Renal cortex interstitium (tissue), 11 donors: ENCODE results near the gene ROBO1. TPM values are rescaled to one million over a fixed set of nuclear protein-coding genes. Genes with fewer than 3 reads are reported as not detected.

Experiments
- DNase-seq, 11 donors: peaks; one replicate each; pipeline ENCODE4 v3.0.0-alpha.2; 2013; ENCODE audit warnings: low read depth in 9 of 11, low spot score in 4 of 11; ENCODE audit errors: extremely low read depth in 1 of 11
- polyA plus RNA-seq, 3 donors: library from polyadenylated mRNA; unstranded; fragments of 120-200 nt; gene quantifications; one replicate each; pipeline ENCODE4 v1.2.1, GENCODE V29; 2013; ENCODE audit not compliant: insufficient read length in 3 of 3

The ROBO1 gene
- polyA plus RNA-seq, 3 donors, result 106 to 124 (median 118) TPM

DNA sequence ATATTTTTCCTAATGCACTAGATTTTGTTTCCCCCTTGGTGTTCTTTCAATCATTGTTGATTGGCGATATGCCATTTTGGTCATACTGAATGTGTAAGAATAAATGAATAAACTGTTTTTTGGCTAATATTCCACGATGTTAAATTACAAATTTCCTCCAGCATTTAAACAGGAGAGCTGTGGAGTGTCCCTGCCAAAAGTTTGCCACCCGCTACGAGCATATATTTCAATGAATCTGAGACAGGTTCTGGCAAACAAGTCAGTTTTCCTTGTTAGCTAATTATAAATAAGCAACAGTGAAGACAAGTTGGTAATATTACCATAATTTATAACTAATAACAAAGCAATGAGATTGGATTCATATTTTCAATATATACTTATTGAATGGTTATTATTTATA lies 777.6 kb downstream of the ROBO1 start:
- no peak for DNase-seq

DNA sequence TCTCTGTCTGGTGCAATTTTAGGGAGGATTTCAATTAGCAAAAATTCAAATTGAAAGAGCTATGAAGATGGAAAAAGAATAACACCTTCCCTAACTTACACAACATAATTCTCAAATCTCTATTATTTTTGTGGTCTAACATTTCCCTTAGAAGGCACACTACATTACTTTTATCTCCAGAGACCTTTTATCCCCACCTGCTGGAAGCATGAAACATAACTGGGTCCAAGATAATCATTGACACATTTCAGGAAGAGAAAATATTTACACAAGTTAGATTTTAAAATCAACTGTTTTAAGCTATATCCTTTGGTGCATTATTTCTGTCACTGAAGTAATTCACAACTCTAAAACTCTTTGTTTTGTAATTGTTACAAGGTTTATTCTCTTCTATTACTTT lies 779.5 kb downstream of the ROBO1 start:
- DNase-seq, result no peak

DNA sequence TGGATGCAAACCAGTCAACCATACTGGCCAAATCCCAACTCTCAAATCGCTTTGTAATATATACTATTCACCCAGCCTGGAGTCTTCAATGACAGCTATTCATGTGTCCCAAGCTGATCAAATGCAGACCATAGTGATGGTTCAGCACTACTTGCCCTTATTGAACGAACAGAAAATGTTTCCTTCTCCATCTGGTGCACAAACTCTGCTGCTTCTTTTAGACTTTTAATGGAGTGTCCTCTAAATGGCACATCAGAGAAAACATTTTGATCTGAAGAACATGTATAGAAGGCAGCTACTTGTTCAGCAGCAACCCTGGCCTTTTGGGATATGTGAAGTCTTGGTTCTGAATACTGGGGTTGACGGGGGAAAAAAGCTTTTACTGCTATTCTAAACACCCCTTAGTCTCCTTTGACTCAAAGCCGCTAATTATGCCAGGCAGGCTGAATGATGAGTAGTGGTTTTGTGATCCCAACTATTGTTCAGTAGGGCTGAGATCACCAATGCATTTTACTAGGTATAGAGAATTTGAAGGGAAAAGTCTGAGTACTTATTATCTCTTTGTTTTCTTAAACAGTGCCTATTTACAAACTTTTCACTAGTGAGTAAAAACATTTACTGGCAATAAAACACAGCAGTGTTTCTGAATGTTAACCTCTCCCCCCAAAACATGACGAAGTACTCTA lies 781.2 kb downstream of the ROBO1 start:
- no peak for DNase-seq

DNA sequence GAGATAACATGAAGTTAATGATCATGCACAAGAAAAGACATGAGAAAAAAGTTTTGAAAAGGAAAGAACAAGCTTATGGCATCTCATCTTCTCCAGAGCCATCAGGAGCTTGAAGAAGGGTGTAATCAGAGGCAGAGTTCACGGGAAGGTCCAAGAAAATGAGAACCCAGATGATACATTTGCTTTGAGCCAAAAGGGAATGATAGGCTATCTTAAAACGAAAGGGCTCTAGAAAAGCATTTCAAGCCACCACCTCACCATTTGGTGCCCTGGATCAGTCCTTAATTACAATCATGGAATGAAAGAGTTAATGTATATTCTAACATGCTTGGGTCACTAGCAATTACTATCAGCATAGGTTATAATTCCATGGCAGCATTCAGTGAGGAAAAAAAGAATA lies 781.8 kb downstream of the ROBO1 start:
- no peak for DNase-seq

DNA sequence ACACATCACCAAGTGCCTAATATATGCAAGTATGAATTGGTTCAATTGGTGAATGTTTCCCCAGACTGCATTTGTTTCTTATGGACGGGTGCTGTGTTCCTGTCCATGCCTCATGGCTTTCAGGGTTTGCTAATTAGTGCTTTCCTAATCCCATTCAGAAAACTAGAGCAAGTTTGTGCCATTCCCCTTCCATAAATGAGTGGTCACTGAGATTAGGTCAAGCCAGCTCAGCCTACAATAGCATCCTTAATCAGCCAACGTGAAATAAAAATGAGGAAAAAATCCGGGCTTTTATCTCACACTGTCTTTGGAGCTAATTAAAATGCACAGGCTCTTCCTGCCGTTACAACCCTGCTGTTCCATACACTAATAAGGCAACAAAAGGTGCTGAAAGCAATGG lies 788.8 kb downstream of the ROBO1 start:
- DNase-seq, result no peak

DNA sequence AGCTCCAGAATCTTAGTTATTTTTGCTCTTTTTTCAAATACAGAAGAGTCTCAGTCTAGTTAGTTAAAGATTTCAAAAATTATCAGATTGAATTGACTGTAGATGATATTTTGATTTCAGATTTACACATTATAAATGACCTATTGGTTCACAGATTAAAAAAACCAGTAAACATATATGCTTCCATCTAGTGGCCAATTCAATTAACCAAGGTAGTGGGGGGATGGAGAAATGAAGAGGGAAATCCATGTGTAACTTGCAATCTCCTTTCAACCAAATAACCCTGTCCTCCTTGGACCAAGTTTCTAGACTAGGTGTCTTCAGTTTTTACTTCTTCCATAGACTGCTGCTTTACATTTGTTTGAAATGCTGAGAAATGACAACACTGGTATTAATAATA lies 789.8 kb downstream of the ROBO1 start:
- no peak for DNase-seq

DNA sequence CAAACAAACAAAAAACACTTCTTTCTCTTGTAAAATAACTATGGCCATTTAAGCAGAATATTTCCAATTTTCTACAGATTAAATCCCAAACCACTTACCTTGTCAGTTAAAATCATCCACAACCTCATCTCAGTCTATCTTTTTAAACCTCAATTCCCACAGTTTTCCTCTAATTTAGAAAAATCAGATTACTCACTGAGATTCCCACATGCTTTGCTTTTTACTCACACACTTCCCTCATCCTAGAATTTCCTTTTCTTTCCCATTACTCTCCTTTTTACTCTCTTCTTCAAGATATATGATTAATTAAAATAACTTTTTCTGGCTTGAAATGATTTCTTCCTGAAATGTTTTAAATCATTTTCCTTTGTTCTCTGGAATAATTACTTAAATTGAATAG lies 790.7 kb downstream of the ROBO1 start:
- DNase-seq, result no peak

DNA sequence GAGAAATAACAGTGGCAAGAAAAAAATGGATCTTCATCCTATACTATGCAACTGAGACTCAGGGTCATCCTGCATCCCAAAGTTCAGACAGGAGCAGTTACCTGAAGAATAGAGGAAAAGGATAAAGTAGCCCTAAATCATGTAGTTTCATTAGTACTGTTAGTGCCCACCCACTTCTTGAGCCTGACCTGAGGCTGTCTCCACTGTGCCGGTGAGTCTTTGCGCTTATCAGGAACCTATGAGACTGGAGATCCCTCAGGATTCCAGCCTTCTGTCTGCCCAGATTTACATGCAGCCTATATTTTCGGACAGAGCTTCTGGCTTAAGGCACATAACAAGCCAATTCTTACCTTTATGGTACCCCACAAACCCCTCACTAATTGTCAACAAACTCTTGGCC lies 791.6 kb downstream of the ROBO1 start:
- DNase-seq, result no peak

DNA sequence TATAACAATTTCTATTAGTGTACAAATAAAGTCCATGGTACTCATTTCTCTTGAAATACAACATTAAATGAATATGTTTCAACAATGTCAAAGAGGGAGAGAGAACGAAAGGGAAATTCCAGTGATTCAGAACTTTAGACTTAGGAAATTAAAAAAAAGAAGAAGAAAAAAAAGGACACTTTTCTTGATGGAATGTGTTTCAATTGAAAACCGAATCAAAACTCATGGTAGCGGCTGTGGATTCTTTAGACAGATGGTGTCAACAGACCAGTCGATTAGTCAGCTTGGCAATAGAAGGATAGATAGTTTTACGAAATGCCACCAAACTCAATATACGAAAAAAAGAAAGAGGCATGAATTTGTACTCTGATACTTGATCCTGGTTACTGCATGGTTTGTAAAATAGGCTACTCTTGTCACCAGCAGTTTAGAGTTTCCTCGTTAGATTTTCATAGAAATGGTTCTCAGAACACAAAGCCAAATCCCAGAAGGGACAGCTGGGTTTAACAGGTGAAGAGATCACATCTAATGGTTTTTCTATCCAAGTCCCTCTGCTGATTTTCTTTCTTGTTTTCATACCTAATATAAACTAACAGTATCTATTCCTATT lies 793.5 kb downstream of the ROBO1 start:
- no peak for DNase-seq

DNA sequence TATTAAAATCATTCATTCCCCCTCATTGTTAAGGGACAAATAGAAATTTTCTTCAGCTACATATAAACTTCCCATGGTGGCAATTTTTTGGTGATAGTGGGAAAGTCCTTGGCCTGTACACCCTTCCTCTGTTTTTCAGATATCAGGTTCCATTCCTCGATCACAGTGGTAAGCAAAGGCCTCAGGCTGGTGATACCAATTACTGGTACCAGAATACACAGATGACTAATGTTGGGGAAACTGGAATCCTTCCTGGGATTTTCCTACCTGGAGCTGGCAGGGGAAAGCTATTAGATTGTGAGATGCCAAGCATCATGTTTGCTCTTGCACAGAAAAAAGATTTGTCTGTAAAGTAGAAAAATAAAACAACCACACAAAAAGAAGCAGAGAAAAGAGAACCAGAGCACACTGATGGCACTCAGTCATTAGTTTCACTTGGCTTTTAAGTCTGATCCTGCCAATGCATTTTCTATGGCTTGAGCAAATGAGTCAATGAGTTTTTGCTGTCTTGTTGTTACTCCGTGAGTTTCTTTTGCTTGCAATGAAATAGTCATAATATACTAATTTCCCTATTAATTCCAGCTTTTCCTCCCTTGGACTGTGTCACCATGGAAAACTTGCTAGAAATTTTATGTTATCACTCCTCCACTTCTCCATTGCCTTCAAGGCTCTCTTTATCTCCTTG lies 795.0 kb downstream of the ROBO1 start:
- DNase-seq, result no peak

DNA sequence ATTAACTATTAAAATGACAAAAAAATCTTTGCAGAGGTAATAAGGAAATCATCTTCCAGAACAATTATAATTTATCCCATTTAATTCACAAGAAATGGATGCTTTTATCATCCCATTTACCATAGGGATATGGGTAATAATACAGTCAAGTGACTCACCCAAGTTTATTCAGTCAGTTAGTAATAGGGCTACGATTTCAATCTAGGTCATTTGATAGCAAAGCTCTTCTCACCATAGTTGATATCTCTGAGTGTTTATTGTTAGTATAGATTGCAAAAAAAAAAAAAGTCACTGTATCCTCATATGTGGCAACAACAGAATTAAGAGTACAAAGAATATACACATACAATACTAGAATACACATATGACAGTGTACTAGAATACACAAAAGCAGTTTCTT lies 797.1 kb downstream of the ROBO1 start:
- DNase-seq, result no peak

DNA sequence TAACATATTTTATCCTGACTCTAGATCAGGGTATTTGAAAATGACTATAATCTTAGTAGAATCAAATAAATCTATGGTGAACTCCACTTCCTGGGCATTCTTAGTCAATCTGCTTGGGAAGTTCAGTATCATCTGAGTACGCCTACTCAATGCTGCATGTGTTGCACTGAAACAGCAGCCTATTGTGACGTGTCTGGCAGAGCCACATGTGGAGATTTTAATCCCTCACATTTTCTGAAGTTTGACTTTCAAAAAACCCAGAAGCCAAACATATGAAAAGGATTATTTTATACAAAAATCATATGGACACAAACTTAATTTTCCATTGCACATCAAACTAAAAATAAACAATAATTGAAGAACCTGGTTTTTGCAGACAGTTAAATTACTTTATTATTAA lies 798.3 kb downstream of the ROBO1 start:
- DNase-seq, result no peak

DNA sequence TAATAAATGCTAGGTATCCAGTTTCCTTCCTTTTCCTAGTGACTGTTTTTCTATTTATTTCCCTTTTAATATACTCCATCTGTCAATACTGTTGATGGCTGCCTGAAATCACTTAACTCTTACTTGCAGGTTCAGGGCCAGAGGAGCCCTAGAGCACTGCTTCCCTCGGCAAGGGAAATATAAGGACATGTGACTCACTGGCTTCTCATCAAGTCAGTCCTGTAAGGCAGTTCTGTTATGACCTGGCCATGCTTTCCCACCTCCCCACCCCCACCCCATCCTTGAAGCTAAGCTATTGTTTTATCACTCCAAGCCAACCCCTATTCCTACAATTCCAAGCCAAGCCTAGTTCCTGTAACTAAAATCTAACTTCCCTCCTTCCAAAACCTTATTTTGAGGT lies 800.7 kb downstream of the ROBO1 start:
- no peak for DNase-seq

DNA sequence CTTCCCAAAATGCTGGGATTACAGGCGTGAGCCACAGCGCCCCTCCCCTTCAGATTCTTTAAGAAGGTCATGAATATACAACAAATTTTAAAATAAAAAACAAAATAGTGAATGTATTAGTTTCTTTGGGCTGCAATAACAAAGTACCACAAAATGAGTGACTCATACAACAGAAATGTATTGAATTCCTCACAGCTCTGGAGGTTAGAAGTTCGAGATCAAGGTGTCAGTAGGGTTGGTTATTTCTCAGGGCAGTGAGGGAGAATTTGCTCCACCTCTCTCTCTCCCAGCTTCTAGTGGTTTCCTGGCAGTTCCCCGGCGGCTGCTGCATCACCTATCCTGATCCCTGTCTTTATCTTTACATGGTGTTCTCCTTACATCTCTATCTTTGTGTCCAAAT lies 804.0 kb downstream of the ROBO1 start:
- no peak for DNase-seq

DNA sequence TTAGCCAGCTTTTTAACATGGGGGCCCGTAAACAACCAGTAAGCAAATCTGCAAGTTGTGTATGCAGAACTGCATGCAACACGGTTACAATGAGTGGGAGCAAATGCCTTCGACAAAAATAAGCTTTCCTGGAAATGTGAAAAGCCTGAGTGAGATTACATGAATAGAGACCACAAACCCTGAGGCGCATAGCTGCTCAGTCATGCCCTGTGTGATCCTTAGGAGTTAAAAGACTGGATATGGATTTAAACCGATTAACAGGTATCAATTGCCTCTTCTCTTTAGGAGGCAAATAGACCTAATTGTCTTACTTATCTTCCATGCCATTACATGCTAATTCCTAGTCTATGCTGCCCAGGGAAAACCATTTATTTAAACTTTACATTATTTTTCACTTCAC lies 810.3 kb downstream of the ROBO1 start:
- DNase-seq, result no peak

DNA sequence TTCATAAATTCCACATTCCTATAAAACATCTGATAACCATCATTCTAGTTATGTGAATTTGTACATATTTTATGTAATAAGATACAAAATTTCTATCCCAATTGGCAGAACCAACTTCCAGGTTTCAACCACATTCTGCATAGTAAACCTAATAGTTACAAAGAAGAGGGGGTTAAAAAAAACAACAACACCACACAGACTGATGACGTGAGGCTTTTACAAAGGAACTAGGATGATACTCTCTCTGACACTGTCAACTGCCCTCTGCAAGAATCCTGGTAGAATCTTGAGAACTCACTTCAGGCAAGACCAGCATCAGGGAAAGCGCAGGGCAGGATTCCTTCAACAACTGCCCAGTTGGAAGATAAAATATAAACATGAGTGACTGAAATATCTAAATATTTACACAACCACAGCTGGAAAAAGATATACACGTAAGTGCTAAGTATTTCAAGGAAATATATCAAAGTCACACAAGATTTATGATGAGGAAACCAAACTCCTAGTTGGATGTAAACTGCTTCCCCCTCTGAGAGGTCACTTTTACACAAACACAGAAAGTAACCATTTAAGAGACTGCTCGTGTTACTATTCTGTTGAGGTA lies 816.4 kb downstream of the ROBO1 start:
- peak in 4 of 11 donors; percentile 22 to 46 (median 30) for DNase-seq

DNA sequence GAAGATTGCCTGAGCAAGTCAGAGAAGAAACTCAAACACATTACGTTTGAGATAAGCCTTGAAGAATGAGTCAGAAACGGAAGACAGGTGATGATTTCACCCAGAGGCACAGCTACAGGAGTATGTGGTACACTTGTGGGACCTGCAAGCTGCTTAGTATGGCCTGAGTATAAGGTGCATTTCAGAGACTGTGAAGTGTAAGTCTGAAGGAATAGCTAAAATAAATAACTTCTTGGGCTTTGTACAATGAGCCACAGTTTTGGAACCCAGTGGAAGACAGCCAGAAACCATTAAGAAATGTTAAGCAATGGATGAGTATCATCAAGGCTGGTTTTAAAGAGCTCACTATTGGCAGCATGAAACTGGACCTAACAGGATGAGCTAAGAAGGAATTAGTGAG lies 826.2 kb downstream of the ROBO1 start:
- DNase-seq, result no peak

DNA sequence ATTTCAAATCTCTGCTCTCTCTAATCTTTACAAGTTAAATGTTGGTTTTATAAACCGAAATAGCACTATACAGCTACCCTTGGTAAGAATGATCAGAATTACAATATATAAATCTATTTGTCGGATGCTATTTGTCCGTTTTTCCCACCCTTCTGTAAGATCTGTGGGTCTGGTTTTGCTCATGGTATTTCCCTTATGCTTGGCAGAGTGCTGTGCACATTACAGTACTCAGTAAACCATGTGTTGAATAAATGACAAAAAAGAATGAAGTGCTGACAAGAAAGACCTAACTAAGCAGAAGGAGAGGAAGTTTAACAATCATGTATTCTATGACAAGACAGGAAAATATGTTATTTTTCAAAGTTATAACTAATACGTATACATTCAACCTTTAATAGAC lies 827.2 kb downstream of the ROBO1 start:
- DNase-seq, result no peak

DNA sequence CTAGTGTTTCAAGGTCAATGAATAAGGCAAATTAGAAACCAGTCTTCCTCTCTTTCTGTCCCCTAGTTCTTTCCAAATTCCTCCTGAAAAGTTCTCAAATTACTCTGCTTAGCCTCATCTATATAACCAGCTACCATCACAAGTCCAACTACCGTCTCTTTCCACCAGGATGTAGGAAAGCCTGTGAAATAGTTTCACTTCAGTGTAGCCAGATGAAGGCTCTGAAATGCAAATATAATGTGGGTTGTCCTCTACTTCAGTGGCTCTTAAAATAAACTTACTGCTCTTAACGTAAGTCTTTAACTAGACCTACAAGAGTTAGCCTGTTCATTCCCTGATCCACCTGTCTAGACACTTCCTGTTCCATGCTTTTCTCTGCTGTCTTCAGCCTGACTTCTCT lies 827.7 kb downstream of the ROBO1 start:
- no peak for DNase-seq

DNA sequence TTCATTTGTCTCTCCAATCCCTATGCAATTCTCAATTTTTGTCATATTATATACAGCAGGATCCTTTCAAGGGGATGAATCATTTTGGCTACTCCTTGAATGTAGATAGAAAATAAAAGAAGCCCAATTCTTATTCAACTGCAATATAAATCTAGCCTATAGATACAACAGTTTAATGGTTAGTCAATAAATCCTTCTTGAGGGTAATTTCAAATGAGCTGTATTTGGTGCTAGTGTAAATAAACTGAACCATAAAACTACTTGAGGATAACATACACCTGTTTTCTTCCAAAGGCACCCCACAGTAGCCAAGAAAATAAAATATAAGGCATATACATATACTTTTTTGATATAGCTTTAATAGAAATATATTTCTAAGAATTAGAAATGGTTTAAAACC lies 830.3 kb downstream of the ROBO1 start:
- DNase-seq, result peak in 4 of 11 donors; percentile 26 to 36 (median 34)
